ENCODE data around the gene SLC25A12. TPM values are rescaled to one million over a fixed set of nuclear protein-coding genes. Genes with fewer than 3 reads are reported as not detected.
"Not testable (repeated sequence)": the region's sequence is repeated elsewhere in the genome, so short reads cannot be mapped to it uniquely, and the experiment has no call there.

The SLC25A12 gene
- total RNA-seq, 1 donor from 2014 or later: 13.9 TPM

DNA sequence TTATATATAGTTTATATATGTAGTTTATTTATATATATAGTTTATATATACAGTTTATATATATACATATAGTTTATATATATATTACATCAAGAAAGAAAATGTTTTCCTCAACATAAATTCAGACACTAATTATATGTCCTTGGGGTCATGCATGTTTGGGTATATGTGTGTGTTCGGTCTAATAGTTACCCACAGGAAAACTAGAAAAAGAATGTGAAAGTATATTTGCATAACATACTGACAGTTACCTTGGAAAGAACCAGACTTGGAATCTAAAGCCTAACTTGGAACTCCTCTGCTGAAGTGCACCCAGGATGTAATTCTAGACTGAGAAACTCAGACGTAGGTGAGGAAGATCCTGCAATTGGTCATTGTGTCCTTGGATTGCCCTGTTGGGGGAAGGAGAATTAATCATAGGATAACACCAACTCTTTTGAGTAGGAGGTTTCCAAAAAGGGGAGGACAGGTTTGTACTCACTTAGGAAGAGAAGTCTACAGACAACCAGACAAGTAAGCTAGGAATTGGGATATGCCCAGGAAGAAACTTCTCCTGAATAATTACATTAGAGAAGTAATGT is 8.9 kb upstream of the SLC25A12 start:
- TF ChIP-seq, protein P1, sequence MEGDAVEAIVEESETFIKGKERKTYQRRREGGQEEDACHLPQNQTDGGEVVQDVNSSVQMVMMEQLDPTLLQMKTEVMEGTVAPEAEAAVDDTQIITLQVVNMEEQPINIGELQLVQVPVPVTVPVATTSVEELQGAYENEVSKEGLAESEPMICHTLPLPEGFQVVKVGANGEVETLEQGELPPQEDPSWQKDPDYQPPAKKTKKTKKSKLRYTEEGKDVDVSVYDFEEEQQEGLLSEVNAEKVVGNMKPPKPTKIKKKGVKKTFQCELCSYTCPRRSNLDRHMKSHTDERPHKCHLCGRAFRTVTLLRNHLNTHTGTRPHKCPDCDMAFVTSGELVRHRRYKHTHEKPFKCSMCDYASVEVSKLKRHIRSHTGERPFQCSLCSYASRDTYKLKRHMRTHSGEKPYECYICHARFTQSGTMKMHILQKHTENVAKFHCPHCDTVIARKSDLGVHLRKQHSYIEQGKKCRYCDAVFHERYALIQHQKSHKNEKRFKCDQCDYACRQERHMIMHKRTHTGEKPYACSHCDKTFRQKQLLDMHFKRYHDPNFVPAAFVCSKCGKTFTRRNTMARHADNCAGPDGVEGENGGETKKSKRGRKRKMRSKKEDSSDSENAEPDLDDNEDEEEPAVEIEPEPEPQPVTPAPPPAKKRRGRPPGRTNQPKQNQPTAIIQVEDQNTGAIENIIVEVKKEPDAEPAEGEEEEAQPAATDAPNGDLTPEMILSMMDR (IDR thresholded peaks at IDR 0.05; ENCODE audit: unreplicated experiment): no peak
- Mint-ChIP-seq H3K9me3 (ENCODE audit: low read depth) (no peaks in the 10 kb centered on the region), H3K4me1 (ENCODE audit: low read depth) (peaks cover 13% of the 10 kb centered on the region), H3K27me3 (peaks cover 27% of the 10 kb centered on the region), H3K4me3 (ENCODE audit: low read depth) (no peak overlapping the region), H3K27ac (no peak overlapping the region), H3K36me3 (ENCODE audit: insufficient read depth) (no peaks in the 10 kb centered on the region)
- DNase-seq (ENCODE audit: low spot score, unreplicated experiment): no peak

DNA sequence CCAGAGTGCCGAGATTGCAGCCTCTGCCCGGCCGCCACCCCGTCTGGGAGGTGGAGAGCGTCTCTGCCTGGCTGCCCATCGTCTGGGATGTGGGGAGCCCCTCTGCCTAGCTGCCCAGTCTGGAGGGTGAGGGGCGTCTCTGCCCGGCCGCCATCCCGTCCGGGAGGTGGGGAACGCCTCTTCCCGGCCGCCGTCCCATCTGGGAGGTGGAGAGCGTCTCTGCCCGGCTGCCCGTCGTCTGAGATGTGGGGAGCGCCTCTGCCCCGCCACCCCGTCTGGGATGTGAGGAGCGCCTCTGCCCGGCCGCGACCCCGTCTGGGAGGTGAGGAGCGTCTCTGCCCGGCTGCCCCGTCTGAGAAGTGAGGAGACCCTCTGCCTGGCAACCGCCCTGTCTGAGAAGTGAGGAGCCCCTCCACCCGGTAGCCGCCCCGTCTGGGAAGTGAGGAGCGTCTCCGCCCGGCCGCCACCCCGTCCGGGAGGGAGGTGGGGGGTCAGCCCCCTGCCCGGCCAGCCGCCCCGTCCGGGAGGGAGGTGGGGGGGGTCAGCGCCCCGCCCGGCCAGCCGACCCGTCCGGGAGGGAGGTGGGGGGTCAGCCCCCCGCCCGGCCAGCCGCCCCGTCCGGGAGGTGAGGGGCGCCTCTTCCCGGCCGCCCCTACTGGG is 5.7 kb upstream of the SLC25A12 start:
- H3K9me3 Mint-ChIP-seq (ENCODE audit: low read depth); H3K27ac Mint-ChIP-seq; H3K36me3 Mint-ChIP-seq (ENCODE audit: insufficient read depth); H3K4me1 Mint-ChIP-seq (ENCODE audit: low read depth); DNase-seq (ENCODE audit: low spot score, unreplicated experiment); H3K4me3 Mint-ChIP-seq (ENCODE audit: low read depth): not testable (repeated sequence)
- H3K27me3 Mint-ChIP-seq: peaks cover 33% of the 10 kb centered on the region

DNA sequence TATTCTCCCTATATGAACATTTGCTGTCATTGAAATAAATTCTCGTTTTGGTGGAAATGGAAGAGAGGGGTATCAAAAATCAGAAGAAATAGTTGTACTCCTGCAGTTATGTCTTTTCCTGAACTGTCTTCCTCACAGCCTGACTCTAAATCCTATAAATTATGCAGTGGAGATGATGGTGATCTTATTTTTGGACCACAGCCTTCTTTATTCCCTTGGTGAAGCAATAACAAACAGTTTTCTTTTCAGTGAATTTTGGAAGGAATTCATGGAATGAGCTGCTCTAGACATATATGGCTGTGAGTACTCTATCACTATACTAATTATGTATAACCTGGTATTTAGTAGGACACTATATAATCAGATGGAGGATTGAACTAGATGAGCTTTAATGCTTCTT is 1.7 kb upstream of the SLC25A12 start:
- no peak for DNase-seq (ENCODE audit: low spot score, unreplicated experiment)
- Mint-ChIP-seq H3K27me3 (peaks cover 29% of the 10 kb centered on the region), H3K4me3 (ENCODE audit: low read depth) (no peak overlapping the region), H3K4me1 (ENCODE audit: low read depth) (peaks cover 18% of the 10 kb centered on the region), H3K27ac (no peak overlapping the region), H3K36me3 (ENCODE audit: insufficient read depth) (peaks cover under 1% of the 10 kb centered on the region), H3K9me3 (ENCODE audit: low read depth) (no peaks in the 10 kb centered on the region)
- TF ChIP-seq, protein P1 (IDR thresholded peaks at IDR 0.05; ENCODE audit: unreplicated experiment): no peak

DNA sequence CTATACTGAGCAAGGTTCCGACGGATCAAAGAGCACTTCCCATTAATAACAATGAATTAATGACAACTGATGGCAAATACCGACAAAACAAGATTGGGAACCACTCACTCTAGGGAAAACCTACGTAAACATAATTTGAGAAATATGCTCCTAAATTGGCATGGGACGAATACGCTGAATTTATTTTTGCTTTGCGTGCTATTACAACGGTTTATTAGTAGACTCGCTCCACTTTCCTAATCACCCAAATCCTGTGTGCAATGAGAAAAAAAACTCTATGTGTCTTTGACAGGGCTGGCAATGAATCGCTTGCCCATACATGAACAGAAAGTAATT is 536 bp upstream of the SLC25A12 start:
- Mint-ChIP-seq H3K27me3 (peaks cover 41% of the 10 kb centered on the region), H3K27ac (peak overlapping the region; percentile 23), H3K9me3 (ENCODE audit: low read depth) (no peaks in the 10 kb centered on the region), H3K36me3 (ENCODE audit: insufficient read depth) (peaks cover 2% of the 10 kb centered on the region), H3K4me3 (ENCODE audit: low read depth) (peak overlapping the region; percentile 92), H3K4me1 (ENCODE audit: low read depth) (peaks cover 25% of the 10 kb centered on the region)
- no peak for DNase-seq (ENCODE audit: low spot score, unreplicated experiment)
- TF ChIP-seq, protein P1 (IDR thresholded peaks at IDR 0.05; ENCODE audit: unreplicated experiment): no peak

DNA sequence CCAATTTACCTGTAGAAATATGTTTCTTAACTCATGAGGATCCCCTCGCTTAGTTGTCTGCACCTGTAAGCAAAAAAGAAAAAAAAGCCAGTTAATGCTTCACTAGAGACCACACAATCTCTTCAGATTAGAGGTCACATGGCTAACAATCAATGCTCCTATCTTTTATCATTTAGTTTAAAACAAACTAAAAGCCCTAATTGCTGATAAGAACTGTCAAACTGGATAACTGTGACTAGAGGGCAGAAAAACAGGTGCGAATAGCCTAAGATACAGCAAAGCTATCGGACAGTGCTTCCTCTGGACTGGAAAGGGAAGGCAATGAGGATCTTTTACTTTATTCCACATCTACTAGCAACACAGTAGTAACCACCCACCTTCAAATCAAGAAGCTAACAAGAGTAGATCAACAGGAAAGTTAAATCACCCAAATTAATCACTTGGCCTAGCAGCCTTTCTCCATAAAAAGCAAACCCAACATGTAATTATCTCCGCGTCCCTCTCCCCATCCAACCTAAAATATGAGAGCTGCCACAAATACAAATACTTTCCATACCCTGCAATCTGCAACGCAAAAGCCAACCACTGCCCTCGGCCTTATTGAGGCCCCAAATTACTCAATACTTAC is 734 bp downstream of the SLC25A12 start:
- Mint-ChIP-seq H3K4me3 (ENCODE audit: low read depth) (peak overlapping the region; percentile 92), H3K27me3 (peaks cover 53% of the 10 kb centered on the region), H3K27ac (peak overlapping the region; percentile 91), H3K36me3 (ENCODE audit: insufficient read depth) (peaks cover 3% of the 10 kb centered on the region), H3K9me3 (ENCODE audit: low read depth) (no peaks in the 10 kb centered on the region), H3K4me1 (ENCODE audit: low read depth) (peaks cover 30% of the 10 kb centered on the region)
- no peak for DNase-seq (ENCODE audit: low spot score, unreplicated experiment)
- TF ChIP-seq, protein P1 (IDR thresholded peaks at IDR 0.05; ENCODE audit: unreplicated experiment): no peak

All from progenitor cell of endocrine pancreas (in vitro differentiated cells).